ENCODE data around the gene AIF1.

DNA sequence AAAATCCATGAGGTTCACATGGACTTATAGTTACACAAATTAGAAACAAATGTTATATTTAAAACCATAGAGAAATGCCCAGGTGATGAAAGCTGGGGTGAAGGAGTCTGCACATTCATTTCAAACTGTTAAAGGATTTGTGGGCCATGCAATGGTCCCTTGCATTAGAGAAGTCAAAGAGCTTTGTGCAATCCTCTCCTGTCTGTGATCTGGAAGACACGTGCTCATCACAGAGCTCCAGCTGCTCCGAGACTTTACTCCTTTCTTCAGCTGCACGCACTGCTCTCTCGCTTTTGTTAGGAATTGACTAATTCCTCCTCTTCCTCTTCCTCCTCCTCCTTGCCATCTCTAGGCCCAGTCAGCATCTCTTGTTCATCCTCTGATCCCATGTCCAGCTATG is 4.1 kb upstream of the AIF1 start:
- TF ChIP-seq, protein P1, sequence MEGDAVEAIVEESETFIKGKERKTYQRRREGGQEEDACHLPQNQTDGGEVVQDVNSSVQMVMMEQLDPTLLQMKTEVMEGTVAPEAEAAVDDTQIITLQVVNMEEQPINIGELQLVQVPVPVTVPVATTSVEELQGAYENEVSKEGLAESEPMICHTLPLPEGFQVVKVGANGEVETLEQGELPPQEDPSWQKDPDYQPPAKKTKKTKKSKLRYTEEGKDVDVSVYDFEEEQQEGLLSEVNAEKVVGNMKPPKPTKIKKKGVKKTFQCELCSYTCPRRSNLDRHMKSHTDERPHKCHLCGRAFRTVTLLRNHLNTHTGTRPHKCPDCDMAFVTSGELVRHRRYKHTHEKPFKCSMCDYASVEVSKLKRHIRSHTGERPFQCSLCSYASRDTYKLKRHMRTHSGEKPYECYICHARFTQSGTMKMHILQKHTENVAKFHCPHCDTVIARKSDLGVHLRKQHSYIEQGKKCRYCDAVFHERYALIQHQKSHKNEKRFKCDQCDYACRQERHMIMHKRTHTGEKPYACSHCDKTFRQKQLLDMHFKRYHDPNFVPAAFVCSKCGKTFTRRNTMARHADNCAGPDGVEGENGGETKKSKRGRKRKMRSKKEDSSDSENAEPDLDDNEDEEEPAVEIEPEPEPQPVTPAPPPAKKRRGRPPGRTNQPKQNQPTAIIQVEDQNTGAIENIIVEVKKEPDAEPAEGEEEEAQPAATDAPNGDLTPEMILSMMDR (IDR thresholded peaks at IDR 0.05): no peak
- no peak for TF ChIP-seq POLR2A (IDR thresholded peaks at IDR 0.05)
